ENCODE measurements around the gene MDN1. TPM values are rescaled to one million over a fixed set of nuclear protein-coding genes. Genes with fewer than 3 reads are reported as not detected.

Gene MDN1
- total and polyA plus RNA-seq, 2 of the 13 experiments (the other 11 are each of a cell fraction or from before 2014, with no cell fraction given), result 18.8 to 52.9 TPM

GRCh38 chr6:89787660-89788328 is 31.8 kb downstream of the MDN1 start:
- peaks cover 10 to 66% of the 10 kb centered on the region in 2 experiments for H3K36me3 ChIP-seq (replicated peaks in 1 of 2; ENCODE audit: control insufficient read depth in 1 of 2, insufficient read depth in 2 of 2, low read length in 2 of 2)
- in situ Hi-C loops (cut with HindIII; ENCODE audit: extremely low pct_ligation_motif_present, low pct_unique_long_range_greater_than_20kb), result no loop called here
- ATAC-seq (no peak), DNase-seq (ENCODE audit: low spot score) (no peak), FAIRE-seq (no peak)
- no peak overlapping the region for H2AFZ ChIP-seq (ENCODE audit: low read length)
- ChIA-PET POLR2A (no interaction called here), CTCF (ENCODE audit: low intra/inter-chr PET ratio, low total read pairs) (no interaction called here)
- H3K9ac ChIP-seq (ENCODE audit: insufficient read depth, low read depth, low read length), result no peak overlapping the region
- intact Hi-C loops (cut with micrococcal nuclease; ENCODE audit: unreplicated experiment), result no loop called here
- H3K4me3 ChIP-seq (replicated peaks in 1 of 3; ENCODE audit: insufficient read depth in 1 of 3, low read depth in 2 of 3, low read length in 3 of 3), result no peak overlapping the region
- H3K79me2 ChIP-seq (ENCODE audit: insufficient read depth, low read length), result no peaks in the 10 kb centered on the region
- peaks cover 5% of the 10 kb centered on the region; the same call in 1 of the 2 replicates for H3K9me3 ChIP-seq (ENCODE audit: low read length)
- H3K27ac ChIP-seq (ENCODE audit: extremely low read length, insufficient read depth, low read length), result no peak overlapping the region
- 95% methylated on average over 7 of the region's 7 CpGs for WGBS (ENCODE audit: low lambda C conversion rate)
- peaks cover 17% of the 10 kb centered on the region for H3K4me1 ChIP-seq (ENCODE audit: insufficient read depth, low read length)
- no peaks in the 10 kb centered on the region for H4K20me1 ChIP-seq (ENCODE audit: insufficient read depth, low read length)
- H3K4me2 ChIP-seq (ENCODE audit: low read depth, low read length), result no peak overlapping the region
- no TSS peak for BruUV-seq (replicated peaks)
- H3K27me3 ChIP-seq (ENCODE audit: control insufficient read depth in 1 of 2, insufficient read depth in 2 of 2, low read length in 2 of 2), result no peaks in the 10 kb centered on the region
- TF ChIP-seq BRF2 (CRISPR knock-in tag; IDR thresholded peaks at IDR 0.05) (no peak), ZNF432 (CRISPR knock-in tag; IDR thresholded peaks at IDR 0.05; ENCODE audit: borderline replicate concordance) (no peak), ZNF121 (CRISPR knock-in tag; IDR thresholded peaks at IDR 0.05) (no peak), ZNF792 (CRISPR knock-in tag; IDR thresholded peaks at IDR 0.05) (no peak), ZNF142 (CRISPR knock-in tag; IDR thresholded peaks at IDR 0.05) (no peak), ZNF672 (CRISPR knock-in tag; IDR thresholded peaks at IDR 0.05) (no peak), ZFP62 (CRISPR knock-in tag; IDR thresholded peaks at IDR 0.05) (no peak), ARID4A (CRISPR knock-in tag; IDR thresholded peaks at IDR 0.05; ENCODE audit: borderline replicate concordance) (no peak), ZNF749 (CRISPR knock-in tag; IDR thresholded peaks at IDR 0.05; ENCODE audit: borderline replicate concordance) (no peak)

All from HepG2 (cell line).